ENCODE results near the gene OXA1L. TPM values are rescaled to one million over a fixed set of nuclear protein-coding genes. Genes with fewer than 3 reads are reported as not detected.

OXA1L gene
- total RNA-seq, 1 donor from 2014 or later, result 160 TPM

GRCh38 chr14:22797017-22797917, 30.8 kb downstream of the OXA1L start:
- no peak overlapping the region for H3K4me3 Mint-ChIP-seq
- DNase-seq (ENCODE audit: extremely low spot score, unreplicated experiment), result no peak

GRCh38 chr14:22798528-22798927, 32.0 kb downstream of the OXA1L start:
- Mint-ChIP-seq H3K36me3 (no peaks in the 10 kb centered on the region), H3K4me3 (no peak overlapping the region), H3K9me3 (no peaks in the 10 kb centered on the region), H3K4me1 (ENCODE audit: unreplicated experiment) (peaks cover 9% of the 10 kb centered on the region), H3K27me3 (peaks cover 30% of the 10 kb centered on the region), H3K27ac (no peak overlapping the region)
- no peak for DNase-seq (ENCODE audit: extremely low spot score, unreplicated experiment)
- TF ChIP-seq CTCF (conservative IDR thresholded peaks at IDR 0.05), result no peak

More at GRCh38 chr14:22797017-22797917, 30.8 kb downstream of the OXA1L start:
- peaks cover 9% of the 10 kb centered on the region for H3K4me1 Mint-ChIP-seq (ENCODE audit: unreplicated experiment)
- H3K9me3 Mint-ChIP-seq, result no peaks in the 10 kb centered on the region
- no peak for TF ChIP-seq CTCF (conservative IDR thresholded peaks at IDR 0.05)
- peaks cover 30% of the 10 kb centered on the region for H3K27me3 Mint-ChIP-seq
- no peaks in the 10 kb centered on the region for H3K36me3 Mint-ChIP-seq
- peak overlapping the region; percentile 64 for H3K27ac Mint-ChIP-seq

DNA sequence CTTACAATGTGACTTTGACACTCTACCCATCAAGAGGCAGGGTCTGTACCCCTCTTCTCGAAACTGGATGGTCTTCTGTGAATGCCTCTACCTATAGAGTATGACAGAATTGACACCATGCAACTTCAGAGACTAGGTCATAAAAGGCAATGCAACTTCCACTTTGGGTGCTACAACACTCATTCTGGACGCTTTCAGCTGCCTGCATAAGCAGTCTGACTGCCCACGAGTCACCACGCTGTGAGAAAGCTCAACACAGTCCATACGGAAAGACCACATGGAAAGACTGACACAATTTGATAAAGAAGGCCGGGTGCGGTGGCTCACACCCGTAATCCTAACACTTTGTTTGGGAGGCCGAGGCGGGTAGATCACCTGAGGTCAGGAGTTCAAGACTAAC, 33.9 kb downstream of the OXA1L start:
- Mint-ChIP-seq H3K27me3 (peaks cover 34% of the 10 kb centered on the region), H3K4me3 (no peak overlapping the region), H3K4me1 (ENCODE audit: unreplicated experiment) (peaks cover 9% of the 10 kb centered on the region), H3K27ac (no peak overlapping the region), H3K9me3 (no peaks in the 10 kb centered on the region), H3K36me3 (no peaks in the 10 kb centered on the region)
- TF ChIP-seq CTCF (conservative IDR thresholded peaks at IDR 0.05), result no peak
- DNase-seq (ENCODE audit: extremely low spot score, unreplicated experiment), result no peak

GRCh38 chr14:22801716-22802115, 35.2 kb downstream of the OXA1L start:
- no peaks in the 10 kb centered on the region for H3K36me3 Mint-ChIP-seq
- H3K4me3 Mint-ChIP-seq, result no peak overlapping the region
- no peak for TF ChIP-seq CTCF (conservative IDR thresholded peaks at IDR 0.05)
- no peak for DNase-seq (ENCODE audit: extremely low spot score, unreplicated experiment)
- H3K27me3 Mint-ChIP-seq, result peaks cover 29% of the 10 kb centered on the region
- H3K9me3 Mint-ChIP-seq, result no peaks in the 10 kb centered on the region
- peaks cover 5% of the 10 kb centered on the region for H3K4me1 Mint-ChIP-seq (ENCODE audit: unreplicated experiment)
- no peak overlapping the region for H3K27ac Mint-ChIP-seq

- Mint-ChIP-seq H3K36me3 (no peaks in the 10 kb centered on the region), H3K27me3 (peaks cover 22% of the 10 kb centered on the region), H3K9me3 (no peaks in the 10 kb centered on the region), H3K27ac (no peak overlapping the region), H3K4me3 (no peak overlapping the region), H3K4me1 (ENCODE audit: unreplicated experiment) (no peaks in the 10 kb centered on the region)
- no peak for TF ChIP-seq CTCF (conservative IDR thresholded peaks at IDR 0.05)
- DNase-seq (ENCODE audit: extremely low spot score, unreplicated experiment), result no peak
These were observed 36.6 kb downstream of the OXA1L start for GRCh38 chr14:22802860-22803686.
